HG02798 (cell line): ENCODE data around the gene TEDC2.
A peak's percentile ranks its signal among the peaks of the same experiment; 100 is the strongest.
"Not testable (repeated sequence)": the region's sequence is repeated elsewhere in the genome, so short reads cannot be mapped to it uniquely, and the experiment has no call there.

Experiments used
- ATAC-seq: cut with Tn5 transposase; IDR thresholded peaks from one replicate; pipeline ENCODE4 v1.9.1; 2021; ENCODE audit warnings: mild to moderate bottlenecking; ENCODE audit not compliant: unreplicated experiment, poor library complexity

TEDC2 gene

DNA sequence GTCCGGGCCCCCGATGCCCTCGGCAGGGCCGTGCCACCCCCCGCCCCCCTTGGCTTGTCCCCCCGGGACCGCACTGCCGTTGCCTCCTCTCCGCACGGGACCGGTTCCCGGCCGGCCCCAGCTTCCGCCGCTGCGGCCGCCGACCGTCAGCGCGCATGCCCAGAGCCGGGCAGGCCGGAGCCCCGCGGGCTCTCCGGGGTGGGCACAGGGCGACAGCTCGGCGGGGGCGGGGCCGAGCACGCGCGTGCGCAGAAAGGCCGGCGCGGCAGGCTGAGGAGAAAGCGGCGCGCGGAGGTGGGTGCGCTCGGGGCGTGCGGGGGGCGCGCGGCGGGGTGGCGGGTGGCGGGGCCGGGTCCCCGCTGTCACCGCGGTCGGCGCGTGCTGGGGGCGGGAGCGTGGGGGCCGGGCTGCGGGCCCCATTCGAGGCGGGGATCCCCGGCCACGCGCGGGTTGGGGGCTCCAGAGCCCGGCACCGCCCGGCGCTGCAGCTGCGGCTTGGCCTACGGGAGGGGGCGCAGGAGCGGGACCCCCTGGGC is 15.0 kb downstream of the TEDC2 start, which contains the start of gene TBC1D24:
TSS of gene TBC1D24 (plus strand) at position 251 of the 536 bp plus-strand sequence. CDS start 21,022 bp downstream, outside the sequence.
- ATAC-seq: peak; percentile 72

DNA sequence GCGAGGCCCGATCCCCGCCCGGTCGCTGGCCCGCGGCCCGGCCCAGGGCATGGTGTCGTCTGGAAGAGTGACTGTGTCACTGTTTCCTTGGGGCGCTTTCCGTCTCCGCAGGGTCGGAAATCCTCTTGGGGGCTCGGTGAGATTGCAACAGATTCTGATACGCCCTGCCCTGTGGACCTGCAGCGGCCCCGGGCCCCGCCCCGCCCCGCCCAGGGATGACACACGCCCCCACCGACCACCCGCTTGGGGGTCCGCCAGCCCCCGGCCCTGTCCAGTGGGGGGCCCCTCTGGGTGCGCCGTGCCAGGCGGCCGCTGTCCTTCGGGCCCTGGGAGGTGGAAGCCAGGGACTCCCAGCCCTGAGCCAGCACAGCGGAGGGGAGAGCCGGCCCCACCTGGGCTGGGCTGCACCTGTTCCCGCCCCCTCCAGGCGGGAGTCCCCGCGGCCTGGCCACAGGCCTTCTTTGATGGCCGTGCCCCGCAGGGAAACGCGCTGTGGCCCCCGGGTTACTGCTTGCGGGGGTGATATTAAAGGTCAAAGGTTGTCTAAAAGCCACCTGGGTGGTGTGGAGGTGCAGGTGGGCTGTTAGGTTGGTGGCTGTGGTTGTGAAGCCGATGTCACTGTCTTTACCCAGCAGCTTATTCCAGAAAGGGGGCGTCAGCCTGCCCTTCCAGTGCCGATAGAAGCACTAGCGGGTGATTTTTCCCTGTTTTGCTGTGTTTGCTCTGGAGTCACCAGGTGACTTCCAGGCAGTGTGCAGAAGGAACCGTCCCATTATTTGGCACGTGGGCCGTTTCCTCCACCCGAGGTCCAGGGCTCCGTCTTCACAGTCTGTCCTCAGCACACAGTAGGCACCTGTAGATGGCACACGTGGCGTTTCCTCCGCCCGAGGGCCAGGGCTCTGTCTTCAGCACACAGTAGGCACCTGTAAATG is 15.8 kb downstream of the TEDC2 start:
- peak; percentile 15 for ATAC-seq

DNA sequence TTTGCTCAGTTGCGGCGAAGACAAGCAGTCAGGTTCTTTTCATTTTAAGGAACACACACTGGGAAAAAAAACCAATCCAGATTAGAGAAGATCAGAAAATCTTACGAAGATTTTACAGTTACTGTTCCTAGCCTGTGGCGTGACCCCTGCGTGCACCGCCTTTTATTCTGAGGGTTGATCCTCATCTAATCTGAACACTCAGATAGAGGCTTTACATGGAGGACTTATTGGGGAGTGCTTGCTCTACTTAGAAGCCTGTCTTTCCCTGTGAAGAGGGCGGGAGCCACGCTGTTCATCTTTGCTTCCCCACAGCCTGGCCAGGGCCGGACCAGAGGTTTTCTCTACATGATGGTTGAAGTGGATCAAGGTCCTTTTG is 16.4 kb downstream of the TEDC2 start:
- no peak for ATAC-seq

DNA sequence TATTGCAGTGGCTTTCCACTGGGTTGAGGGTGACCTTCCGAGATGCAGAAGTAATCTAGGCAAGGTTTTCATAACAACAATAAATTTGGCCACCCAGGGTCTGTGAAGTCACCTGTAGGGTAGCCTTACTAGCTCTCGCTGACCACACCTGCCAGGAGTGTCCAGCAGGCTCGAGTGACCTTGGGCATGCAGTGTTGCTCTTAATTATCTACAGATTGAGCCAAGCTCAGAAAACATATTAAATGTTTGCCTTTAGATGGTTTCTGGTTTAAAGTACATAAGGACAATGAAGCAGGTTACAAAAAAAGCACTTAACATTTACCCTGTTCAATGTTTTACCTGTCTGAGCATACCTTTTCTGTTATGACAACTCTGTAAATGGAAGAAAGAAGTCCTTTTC is 16.8 kb downstream of the TEDC2 start:
- ATAC-seq: no peak

DNA sequence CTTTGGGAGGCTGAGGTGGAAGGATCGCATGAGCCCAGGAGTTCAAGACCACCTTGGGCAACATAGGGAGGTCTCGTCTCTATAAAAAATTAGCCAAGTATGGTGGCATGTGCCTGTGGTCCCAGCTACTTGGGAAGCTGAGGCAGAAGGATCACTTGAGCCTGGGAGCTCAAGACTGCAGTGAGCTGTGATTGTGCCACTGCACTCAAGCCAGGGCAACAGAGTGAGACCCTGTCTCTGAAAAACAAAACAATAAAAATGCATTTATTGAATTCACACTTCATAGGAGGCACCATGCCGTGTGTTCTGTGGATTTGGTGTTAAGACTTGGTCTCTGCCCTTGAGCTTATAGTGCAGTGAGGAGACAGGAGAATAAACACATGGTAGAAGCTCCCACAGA is 17.4 kb downstream of the TEDC2 start:
- ATAC-seq: no peak

DNA sequence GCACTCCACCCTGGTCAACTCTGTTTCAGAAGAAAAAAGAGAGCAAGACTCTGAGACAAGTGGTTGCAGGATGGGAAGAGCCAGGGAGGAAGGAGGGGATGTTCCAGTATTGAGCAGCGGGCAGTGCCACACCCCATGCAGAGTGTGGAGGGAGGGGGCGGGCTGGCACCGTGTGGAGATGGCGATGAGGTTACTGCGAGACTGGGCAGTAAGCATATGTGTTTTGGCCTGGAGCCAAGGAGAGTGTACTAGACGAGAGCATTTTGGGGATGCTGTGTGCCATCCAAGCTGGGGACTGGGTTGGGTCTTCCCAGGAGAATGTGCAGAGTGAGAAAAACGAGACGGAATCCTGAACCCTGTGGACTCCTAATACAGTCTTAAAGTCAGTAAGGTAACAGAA is 18.4 kb downstream of the TEDC2 start:
- ATAC-seq: no peak

DNA sequence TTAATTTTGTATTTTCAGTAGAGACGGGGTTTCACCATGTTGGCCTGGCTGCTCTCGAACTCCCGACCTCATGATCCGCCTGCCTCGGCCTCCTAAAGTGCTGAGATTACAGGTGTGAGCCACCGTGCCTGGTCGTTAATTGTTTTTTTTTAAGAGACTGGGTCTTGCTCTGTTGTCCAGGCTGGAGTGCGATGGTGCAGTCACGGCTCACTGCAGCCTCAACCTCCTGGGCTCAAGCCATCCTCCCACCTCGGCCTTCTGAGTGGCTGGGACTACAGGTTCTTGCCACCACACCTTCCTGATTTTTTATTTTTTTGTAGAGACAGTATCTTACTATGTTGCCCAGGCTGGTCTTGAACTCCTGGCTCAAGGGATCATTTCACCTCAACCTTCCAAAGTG is 20.1 kb downstream of the TEDC2 start:
- not testable (repeated sequence) for ATAC-seq

DNA sequence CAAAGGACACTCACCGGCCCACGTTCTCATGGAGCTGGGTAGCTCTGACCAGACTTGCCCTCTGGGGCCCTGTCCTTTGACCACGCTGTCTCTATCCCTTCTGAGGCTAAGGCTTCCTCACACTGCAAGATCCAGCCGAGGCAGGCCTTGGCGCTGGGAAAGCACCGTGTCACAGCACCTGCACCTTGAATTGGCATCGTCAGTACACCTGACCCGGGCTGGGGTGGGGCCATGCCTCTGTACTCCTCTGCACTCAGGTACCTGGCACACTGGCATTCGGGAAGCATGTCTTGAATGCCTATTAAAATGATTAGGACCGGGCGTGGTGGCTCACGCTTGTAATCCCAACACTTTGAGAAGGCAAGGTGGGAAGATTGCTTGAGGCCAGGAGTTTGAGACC is 21.0 kb downstream of the TEDC2 start:
- ATAC-seq: no peak

DNA sequence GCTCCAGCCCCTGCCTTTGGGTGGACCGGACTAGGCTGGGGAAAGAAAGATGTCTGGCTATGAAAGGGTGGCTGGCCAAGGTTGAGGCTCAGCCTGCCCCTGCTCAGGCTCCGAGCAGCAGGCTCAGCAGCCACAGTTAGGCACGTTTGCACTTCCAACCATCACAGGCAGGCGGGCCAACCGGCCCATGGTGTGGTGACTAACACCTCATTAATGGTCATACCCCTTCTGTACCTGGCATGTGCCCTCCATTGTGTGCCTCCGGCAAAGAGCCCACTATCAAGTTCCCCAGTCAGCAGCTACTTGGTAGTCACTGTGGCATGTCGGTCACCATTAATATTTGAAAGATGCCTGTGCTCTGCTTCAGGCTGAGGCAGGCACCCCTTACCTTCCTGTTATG is 21.8 kb downstream of the TEDC2 start:
- no peak for ATAC-seq

DNA sequence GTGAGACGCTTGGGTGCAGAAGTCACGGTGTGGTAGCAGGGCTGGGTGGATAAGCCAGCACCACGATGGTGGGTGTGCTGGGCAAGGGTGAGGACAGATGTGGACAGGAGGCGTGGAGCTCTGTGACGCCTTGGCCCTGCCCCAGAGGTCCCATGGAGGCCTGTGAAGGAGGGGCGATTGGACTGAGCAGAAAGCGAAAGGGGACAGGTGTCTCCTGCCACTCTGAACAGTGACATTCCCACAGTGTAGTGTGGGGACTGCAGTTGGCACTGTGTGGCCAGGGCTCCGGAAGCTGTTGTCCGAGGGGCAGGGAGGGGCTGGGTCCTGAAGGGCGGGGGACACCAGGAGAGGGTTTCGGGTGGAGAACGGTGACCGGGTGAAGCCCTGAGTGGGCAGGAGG is 22.3 kb downstream of the TEDC2 start:
- ATAC-seq: no peak

DNA sequence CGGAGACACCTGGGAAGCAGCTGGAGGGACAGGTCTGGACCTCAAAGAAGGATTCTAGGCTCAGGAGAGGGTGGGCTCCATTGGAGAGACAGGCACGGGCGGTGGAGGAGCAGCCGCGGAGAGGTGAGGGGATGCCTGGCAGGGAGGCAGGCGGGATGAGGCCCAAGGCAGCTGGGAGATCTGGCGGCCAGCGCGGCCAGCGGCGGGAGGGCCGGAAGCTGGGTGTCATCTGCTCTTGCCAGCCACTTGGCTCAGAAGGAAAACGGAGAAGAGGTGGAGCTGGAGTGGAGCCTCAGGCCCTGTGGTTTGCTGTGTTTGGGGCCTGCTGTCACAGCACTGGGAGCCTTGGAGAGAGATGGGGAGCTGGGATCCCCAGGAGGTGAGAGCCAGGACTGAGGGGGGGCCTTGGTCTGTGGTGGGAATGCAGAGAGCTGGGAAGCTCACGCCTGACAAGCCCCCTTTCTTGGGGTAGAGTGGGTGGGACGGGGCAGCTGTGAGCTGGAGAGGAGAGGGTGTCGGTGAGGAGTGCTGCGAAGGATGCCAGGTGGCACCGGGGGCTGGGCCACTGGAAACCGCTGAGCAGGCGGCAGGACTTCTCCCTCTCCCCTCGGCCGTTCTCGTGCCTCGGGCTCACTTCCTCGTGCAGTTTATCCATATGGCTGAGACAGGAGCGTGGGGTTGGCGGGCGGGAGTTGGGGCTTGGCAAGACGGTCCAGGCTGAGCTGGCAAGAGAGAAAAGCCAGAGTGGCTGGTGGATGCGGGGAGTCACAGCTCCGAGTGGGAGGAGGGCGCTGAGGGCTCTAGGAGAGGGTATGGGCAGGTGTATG is 23.0 kb downstream of the TEDC2 start:
- no peak for ATAC-seq

DNA sequence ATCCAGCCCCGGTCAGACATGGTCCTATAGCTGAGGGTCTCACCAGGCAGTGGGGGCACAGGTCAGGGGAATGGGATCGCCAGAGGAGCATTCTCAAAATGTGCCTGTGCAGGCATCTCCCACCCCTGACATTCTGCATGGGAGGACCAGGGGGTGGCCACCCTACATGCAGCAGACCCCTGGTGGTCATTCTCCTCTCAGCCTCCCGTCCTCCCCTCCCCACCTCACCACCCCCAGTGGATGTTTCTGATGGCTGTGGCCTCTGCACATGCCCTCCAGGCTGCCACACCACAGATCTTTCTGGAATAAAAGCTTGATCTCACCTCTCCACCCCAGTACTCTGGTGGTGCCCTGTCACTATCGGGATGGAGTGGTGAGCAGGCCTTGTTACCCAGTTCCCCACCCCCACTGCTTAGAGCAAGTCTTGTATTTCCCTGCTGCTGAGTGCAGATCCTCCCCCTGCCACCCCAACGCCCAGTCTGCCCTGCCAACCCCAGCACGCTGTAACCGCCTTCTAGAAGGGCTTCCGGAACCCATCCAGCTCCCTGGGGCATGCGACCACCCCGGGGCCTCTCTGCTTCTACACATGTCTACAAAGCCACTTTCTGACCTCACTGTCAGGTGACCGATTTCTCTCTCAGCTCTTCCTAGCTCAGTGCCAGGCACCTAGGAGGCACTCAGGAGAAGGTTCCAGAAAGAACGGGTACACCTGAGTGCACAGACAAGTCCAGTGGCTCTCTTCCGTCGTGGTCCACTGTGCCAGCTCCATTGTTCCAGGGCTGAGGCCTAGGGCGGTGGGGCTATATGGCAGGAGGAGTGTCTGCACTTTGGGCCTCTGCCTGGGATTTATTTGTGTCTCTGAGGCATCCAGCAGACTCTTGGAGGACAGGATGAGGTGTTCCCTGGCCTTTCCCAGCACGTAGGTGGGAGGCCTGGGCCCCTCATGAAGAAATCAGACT is 24.3 kb downstream of the TEDC2 start:
- no peak for ATAC-seq

DNA sequence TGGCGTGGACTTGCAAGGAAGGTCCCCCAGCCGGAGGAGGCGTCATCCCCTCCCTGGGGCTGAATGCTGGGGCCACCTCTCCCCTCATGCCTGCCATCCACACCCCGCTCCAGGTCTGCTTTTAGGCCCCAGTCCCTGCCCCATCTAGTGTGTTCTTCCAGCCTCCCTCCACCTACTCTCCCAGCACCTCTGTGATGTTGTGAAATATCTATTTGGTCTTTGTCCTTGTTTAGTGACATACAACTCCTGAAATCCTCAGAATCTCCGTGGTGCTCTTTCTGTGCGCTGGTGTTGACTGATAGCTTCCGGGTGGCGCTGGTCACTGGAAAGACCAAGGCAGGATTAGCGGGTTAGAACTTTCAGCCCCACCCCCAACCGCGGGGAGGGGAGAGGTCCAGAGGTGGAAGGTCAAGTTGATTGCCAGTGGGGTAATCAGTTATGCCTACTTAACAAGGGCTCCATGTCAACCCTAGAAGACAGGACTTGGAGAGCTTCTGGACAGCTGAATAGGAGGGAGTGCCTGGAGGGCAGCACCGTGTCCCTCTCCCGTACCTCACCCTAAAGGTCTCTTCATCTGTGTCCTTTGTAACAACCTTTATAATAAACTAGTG is 25.1 kb downstream of the TEDC2 start:
- no peak for ATAC-seq

DNA sequence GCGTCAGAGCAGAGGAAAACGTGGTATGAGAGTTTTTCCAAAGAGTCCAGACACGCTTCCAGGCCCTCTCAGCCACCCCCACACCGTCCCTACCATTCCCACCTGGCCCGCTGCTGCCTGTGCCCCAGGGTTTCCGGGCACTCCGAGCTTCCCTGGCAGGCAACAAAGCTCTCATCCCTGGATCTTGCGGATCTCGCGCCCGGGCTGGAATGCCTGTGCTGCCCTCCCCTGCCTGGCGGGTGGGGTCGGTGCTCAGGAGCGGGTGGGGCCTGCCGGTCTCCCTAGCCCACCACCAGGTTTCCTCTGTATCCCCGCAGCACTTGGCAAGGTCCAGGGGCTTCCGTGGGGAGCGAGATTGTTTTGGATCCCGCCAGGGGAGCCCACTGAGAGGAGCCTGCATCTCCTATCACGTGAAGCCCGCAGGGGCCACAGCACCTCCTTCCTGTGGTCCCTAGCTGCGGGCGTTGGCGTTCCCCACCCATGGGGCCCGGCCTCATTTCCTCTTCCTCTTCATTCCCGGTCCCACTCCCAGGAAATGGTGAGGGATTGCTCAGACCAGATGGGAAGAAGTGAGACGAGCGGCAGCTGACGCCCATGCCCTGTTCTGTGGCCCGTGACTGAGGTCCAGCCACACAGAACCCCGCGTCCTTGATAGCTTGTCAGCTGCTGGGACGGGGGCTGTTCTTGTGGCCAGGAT is 26.1 kb downstream of the TEDC2 start:
- no peak for ATAC-seq

DNA sequence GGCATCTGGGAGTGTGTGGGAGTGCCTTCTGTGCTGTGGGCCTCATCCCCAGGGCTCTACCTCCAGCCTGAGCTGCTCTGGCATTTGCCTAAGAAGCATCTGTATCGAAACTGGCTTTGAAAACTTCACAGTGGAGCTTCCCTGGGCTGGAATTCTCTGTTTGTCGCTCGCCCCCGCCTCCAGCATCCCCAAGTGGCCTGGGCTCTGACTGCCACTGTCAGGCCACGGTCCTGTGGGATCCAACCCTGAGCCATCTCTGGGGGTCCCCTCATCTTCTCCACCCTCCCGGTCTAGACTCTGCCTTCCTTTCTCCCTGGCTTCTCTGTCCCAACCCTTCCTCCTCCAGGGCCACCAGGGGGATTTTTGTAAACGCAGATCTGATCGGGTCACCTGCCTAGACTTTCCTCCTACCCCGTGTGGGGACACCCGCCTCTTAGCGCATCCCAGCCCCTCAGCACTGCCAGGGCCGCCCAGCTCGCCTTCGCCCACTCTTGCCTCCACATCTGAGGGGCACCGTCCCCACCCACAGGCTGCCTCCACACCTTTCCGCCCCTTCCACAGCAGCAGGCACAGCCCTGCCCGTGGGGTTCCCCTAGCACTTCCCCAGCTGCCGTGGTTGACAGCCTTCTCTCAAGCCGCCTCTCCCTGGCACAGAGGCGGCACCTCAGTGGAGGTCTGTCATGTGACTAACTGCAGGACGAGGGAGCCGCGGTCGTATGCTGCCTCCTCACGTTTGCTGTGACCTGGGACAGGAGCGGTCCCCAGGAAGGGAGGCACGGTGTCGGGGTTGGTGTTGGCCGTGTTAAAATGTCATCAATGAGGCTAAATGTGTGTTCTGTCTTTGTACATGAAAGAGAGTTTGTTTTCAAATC is 27.0 kb downstream of the TEDC2 start:
- peak; percentile 77 for ATAC-seq

DNA sequence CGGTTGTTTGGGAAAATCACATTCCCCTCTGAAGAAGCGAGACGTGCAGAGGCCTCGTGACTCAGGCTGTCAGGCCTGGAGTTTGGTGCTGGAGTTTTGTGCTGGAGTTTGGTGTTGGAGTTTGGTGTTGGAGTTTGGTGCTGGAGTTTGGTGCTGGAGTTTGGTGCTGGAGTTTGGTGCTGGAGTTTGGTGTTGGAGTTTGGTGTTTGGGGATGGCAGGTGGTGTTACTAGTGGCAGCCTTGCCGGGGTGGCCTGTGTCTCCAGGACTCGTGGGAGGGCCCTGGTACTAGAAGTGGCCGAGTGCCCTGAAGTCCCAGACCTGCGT is 27.6 kb downstream of the TEDC2 start:
- ATAC-seq: no peak

DNA sequence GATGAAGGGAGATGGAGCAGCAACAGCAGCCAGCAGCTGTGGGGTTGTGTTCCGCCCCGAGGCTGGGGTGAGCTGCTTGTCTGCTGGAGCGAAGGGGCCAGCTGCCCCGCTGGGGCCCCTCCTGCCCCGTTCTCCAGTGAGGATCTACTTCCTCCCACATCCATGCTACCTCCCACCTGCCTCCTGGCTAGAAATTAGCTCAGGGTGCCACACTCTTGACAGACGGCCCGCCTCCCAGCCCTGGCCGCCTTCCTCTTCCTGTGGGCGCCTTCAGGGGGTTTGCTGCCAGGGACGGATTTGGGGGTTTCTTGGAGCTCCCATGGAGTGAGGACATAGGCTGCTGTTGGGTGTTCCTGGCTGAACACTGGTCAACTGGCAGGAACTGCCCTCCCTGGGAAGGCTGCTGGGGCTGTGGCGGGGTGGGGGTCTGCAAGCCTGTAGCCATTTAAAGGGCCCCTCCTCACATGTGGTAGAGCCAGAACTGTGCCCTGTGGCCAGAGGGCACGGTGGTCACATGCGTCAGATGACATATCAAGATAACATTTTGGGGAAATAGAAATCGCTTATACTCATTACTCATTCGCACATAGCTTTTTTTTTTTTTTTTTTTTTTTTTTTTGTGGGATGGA is 28.1 kb downstream of the TEDC2 start:
- no peak for ATAC-seq

DNA sequence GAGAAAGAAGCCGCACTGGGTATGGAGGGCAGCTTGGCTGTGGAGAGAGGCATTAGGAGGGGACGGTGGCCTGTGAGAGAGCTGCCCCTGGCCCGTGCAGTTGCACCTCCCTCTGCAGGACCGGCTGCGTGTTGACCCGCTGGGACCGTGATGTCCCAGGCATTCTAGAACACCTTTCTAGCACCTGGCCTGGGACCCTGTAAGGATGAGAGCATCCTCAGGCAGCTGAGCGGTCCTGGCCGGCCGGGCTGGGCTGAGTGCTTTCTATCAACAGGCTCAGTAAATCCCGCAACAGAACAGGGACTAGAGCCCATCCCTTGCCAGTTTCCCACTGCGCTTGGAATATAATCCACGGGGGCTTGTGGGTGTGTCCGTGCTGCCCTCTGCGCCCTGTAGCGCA is 29.7 kb downstream of the TEDC2 start:
- no peak for ATAC-seq
